HCT116 (cell line): Measurements from ENCODE around the gene TMX3. TPM values are rescaled to one million over a fixed set of nuclear protein-coding genes. Genes with fewer than 3 reads are reported as not detected.

Experiments used
- ATAC-seq: fragments of 200-7000 bp; cut with Tn5 transposase; 2 replicates; pipeline ENCODE4 v1.9.1; 2020; ENCODE audit warnings: mild to moderate bottlenecking, moderate library complexity
- BruUV-seq: library from RNA; stranded (reverse); fragments of 400-500 nt; replicated peaks from 2 replicates; lab custom pipeline; 2021; lab: Mats Ljungman, UMichigan
- CTCF ChIA-PET: fragments of 300-600 bp; sonication (Branson Sonifier 250); formaldehyde crosslinking; loops from one replicate; lab custom pipeline; 2021; ENCODE audit warnings: antibody characterized with exemption; lab: Charles Lee
- POLR2A ChIA-PET: fragments of 300-600, 350-600 bp; sonication (Branson Sonifier 250); formaldehyde crosslinking; loops from one replicate; lab custom pipeline; 2021; ENCODE audit warnings: antibody characterized with exemption; lab: Charles Lee
- RAD21 ChIA-PET, 2 experiments: fragments of 300-600 bp; sonication (Branson Sonifier 250); formaldehyde crosslinking; loops; one replicate each; lab custom pipeline; 2023; ENCODE audit warnings: low total read pairs in 2 of 2; ENCODE audit not compliant: uncharacterized antibody in 2 of 2, unreplicated experiment in 2 of 2, low non-redundant PET in 1 of 2; lab: Charles Lee
- DNase-seq: peaks from one replicate; pipeline ENCODE4 v3.0.0-alpha.2; 2010; ENCODE audit warnings: low read depth, low spot score
- H2AFZ ChIP-seq: fragments of 200-600 bp; shearing (Covaris generic), sonication (generic); 2 replicates; pipeline ENCODE4 v1.6.1; 2017; ENCODE audit warnings: low read depth, mixed run types, mixed read lengths, antibody characterized with exemption, low read length; ENCODE audit not compliant: poor library complexity, severe bottlenecking
- H3K27ac ChIP-seq: 2 replicates; pipeline ENCODE4 v1.5.1; 2012; ENCODE audit warnings: low read depth, low read length
- H3K27me3 ChIP-seq: fragments of 200-600 bp; sonication (generic); 2 replicates; pipeline ENCODE4 v1.6.1; 2016; ENCODE audit warnings: mixed run types, low read length, mixed read lengths; ENCODE audit not compliant: insufficient read depth
- H3K36me3 ChIP-seq, 2 experiments: fragments of 200-500 bp in 1 of 2; fragments of 200-600 bp in 1 of 2; sonication (Bioruptor generic) in 1 of 2; sonication (generic) in 1 of 2; 2 replicates each; pipeline versions ENCODE4 v1.5.1 to v1.6.1; 2014 to 2016; ENCODE audit warnings: low read length in 2 of 2, inconsistent platforms in 1 of 2, mixed read lengths in 1 of 2, mixed run types in 1 of 2; ENCODE audit not compliant: insufficient read depth in 2 of 2, control insufficient read depth in 1 of 2
- H3K4me1 ChIP-seq, 2 experiments: fragments of 200-600 bp in 1 of 2; sonication (generic) in 1 of 2; 2 replicates each; pipeline versions ENCODE4 v1.5.1 to v1.6.1; 2012 to 2017; ENCODE audit warnings: low read length in 2 of 2, inconsistent platforms in 1 of 2, mild to moderate bottlenecking in 1 of 2, mixed read lengths in 1 of 2, mixed run types in 1 of 2, moderate library complexity in 1 of 2; ENCODE audit not compliant: insufficient read depth in 2 of 2, control insufficient read depth in 1 of 2
- H3K4me2 ChIP-seq: fragments of 200-600 bp; sonication (generic); 2 replicates; pipeline ENCODE4 v1.6.1; 2017; ENCODE audit warnings: mixed run types, low read length, mixed read lengths
- H3K4me3 ChIP-seq, 2 experiments: fragments of 200-600 bp in 1 of 2; sonication (generic) in 1 of 2; replicated peaks in 1 of 2; 2 replicates each; pipeline ENCODE4 v1.5.1; 2011 to 2016; ENCODE audit warnings: low read length in 2 of 2, control low read depth in 1 of 2, low read depth in 1 of 2, mild to moderate bottlenecking in 1 of 2, mixed read lengths in 1 of 2, mixed run types in 1 of 2
- H3K79me2 ChIP-seq: fragments of 200-600 bp; sonication (generic); 2 replicates; pipeline ENCODE4 v1.6.1; 2017; ENCODE audit warnings: mild to moderate bottlenecking, mixed run types, low read length, moderate library complexity, mixed read lengths; ENCODE audit not compliant: insufficient read depth
- H3K9ac ChIP-seq: fragments of 200-600 bp; sonication (generic); 2 replicates; pipeline ENCODE4 v1.6.1; 2016; ENCODE audit warnings: low read length, mixed read lengths
- H3K9me2 ChIP-seq: fragments of 200-600 bp; sonication (generic), shearing (Covaris generic); 2 replicates; pipeline ENCODE4 v1.6.1; 2017; ENCODE audit warnings: mixed run types, mild to moderate bottlenecking, moderate library complexity; ENCODE audit not compliant: insufficient read depth
- H3K9me3 ChIP-seq, 2 experiments: fragments of 200-500 bp in 1 of 2; fragments of 200-600 bp in 1 of 2; sonication (Bioruptor generic) in 1 of 2; sonication (generic) in 1 of 2; 2 replicates each; pipeline ENCODE4 v1.6.1; 2014 to 2017; ENCODE audit warnings: low read length in 2 of 2, mixed read lengths in 2 of 2, inconsistent platforms in 1 of 2, low read depth in 1 of 2, mild to moderate bottlenecking in 1 of 2, mixed run types in 1 of 2, moderate library complexity in 1 of 2; ENCODE audit not compliant: control insufficient read depth in 1 of 2, insufficient read depth in 1 of 2
- H4K20me1 ChIP-seq: fragments of 200-600 bp; sonication (generic), shearing (Covaris generic); 2 replicates; pipeline ENCODE4 v1.6.1; 2017; ENCODE audit warnings: mixed run types, mild to moderate bottlenecking, moderate library complexity; ENCODE audit not compliant: insufficient read depth
- CBX3 ChIP-seq: IDR thresholded peaks from 2 replicates; pipeline ENCODE4 v1.6.1; 2012; ENCODE audit warnings: low read depth
- ELF1 ChIP-seq: IDR thresholded peaks from 2 replicates; pipeline ENCODE4 v1.6.1; 2012; ENCODE audit warnings: low read depth, borderline replicate concordance
- EZH2 ChIP-seq: fragments of 200-600 bp; sonication (generic); IDR thresholded peaks from 2 replicates; pipeline ENCODE4 v1.6.1; 2017; ENCODE audit warnings: antibody characterized with exemption, mixed run types
- EZH2phosphoT487 ChIP-seq: fragments of 200-600 bp; IDR thresholded peaks from 2 replicates; pipeline ENCODE4 v1.6.1; 2018; ENCODE audit warnings: antibody characterized with exemption, borderline replicate concordance
- FOSL1 ChIP-seq: IDR thresholded peaks from 2 replicates; pipeline ENCODE4 v1.6.1; 2012; ENCODE audit warnings: low read depth
- JUND ChIP-seq: IDR thresholded peaks from 2 replicates; pipeline ENCODE4 v1.6.1; 2012
- POLR2A ChIP-seq: IDR thresholded peaks from 2 replicates; pipeline ENCODE4 v1.7.0; 2011; ENCODE audit warnings: borderline replicate concordance; ENCODE audit not compliant: insufficient read depth, insufficient read length; ENCODE audit errors: extremely low read depth
- POLR2AphosphoS5 ChIP-seq: IDR thresholded peaks from 2 replicates; pipeline ENCODE4 v1.6.1; 2011; ENCODE audit warnings: mild to moderate bottlenecking, low read depth, low read length, moderate library complexity
- RAD21 ChIP-seq: IDR thresholded peaks from 2 replicates; pipeline ENCODE4 v1.6.1; 2012; ENCODE audit warnings: low read depth, mild to moderate bottlenecking
- SIN3A ChIP-seq: IDR thresholded peaks from 2 replicates; pipeline ENCODE4 v1.6.1; 2012; ENCODE audit warnings: low read depth
- SRF ChIP-seq: IDR thresholded peaks from 2 replicates; pipeline ENCODE4 v1.6.1; 2012; ENCODE audit warnings: low read depth
- YY1 ChIP-seq: IDR thresholded peaks from 2 replicates; pipeline ENCODE4 v1.6.1; 2011; ENCODE audit warnings: low read length, low read depth, moderate library complexity, mild to moderate bottlenecking; ENCODE audit not compliant: insufficient replicate concordance; ENCODE audit errors: extremely low read depth
- ZFX ChIP-seq: fragments of 450-650 bp; IDR thresholded peaks from 2 replicates; pipeline ENCODE4 v1.6.1; 2017
- ZNF274 ChIP-seq: fragments of 200-500 bp; sonication (Bioruptor generic); IDR thresholded peaks from 2 replicates; pipeline ENCODE4 v1.6.1; 2014; ENCODE audit warnings: mild to moderate bottlenecking, low read depth, low read length, inconsistent platforms
- intact Hi-C: fragments of 100-400 bp; cut with micrococcal nuclease; formaldehyde crosslinking; loops from 2 replicates; pipeline ENCODE4 v1.10.0; 2022
- total RNA-seq: library from RNA; stranded (reverse); gene quantifications from one replicate; pipeline ENCODE4 v1.2.1, GENCODE V29; 2021; ENCODE audit not compliant: unreplicated experiment
- TF ChIP-seq, protein P1 (sequence below): IDR thresholded peaks from 2 replicates; pipeline ENCODE4 v1.6.1; 2011; ENCODE audit warnings: mild to moderate bottlenecking, low read length, moderate library complexity; ENCODE audit not compliant: insufficient replicate concordance; ENCODE audit errors: extremely low read depth
- TF ChIP-seq, protein P2 (sequence below): IDR thresholded peaks from 2 replicates; pipeline ENCODE4 v1.6.1; 2012
- TF ChIP-seq, protein P3 (sequence below), 3 experiments: fragments of 200-600 bp in 1 of 3; sonication (generic) in 1 of 3; IDR thresholded peaks in 2 of 3; conservative IDR thresholded peaks in 1 of 3; 2 replicates each; pipeline ENCODE4 v1.5.1; 2012 to 2017; ENCODE audit warnings: low read depth in 2 of 3, low read length in 2 of 3, antibody characterized with exemption in 1 of 3, borderline replicate concordance in 1 of 3, control low read depth in 1 of 3, mild to moderate bottlenecking in 1 of 3, mixed read lengths in 1 of 3, mixed run types in 1 of 3, moderate library complexity in 1 of 3; ENCODE audit not compliant: insufficient read depth in 1 of 3
- TF ChIP-seq, protein P4 (sequence below): IDR thresholded peaks from 2 replicates; pipeline ENCODE4 v1.6.1; 2012
- TF ChIP-seq, protein P5 (sequence below): IDR thresholded peaks from 2 replicates; pipeline ENCODE4 v1.6.1; 2012; ENCODE audit warnings: low read depth

Gene TMX3
- total RNA-seq, 1 experiment from 2014 or later, result 39.6 TPM

DNA sequence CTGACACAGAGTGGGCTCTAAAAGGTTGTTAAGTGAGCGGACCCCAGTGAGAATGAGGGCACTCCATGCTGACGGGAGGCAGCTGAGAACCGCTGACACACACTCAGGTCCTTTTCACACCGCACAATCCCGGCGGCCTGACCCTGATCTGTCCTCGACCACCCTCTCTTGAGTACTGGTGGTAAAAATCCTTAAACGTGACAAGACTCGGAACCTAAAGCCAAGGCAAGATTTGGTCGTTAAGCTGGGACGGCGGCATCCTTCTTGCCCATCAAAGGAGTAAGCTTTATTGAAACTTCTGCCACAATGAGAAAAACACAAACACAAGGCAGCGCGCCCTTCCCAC lies 569 bp downstream of the TMX3 start:
- no peak for DNase-seq
- BruUV-seq, result no TSS peak
- CTCF ChIA-PET, result no interaction called here
- Histone ChIP-seq H3K27me3 (no peaks in the 10 kb centered on the region), H3K4me2 (peak overlapping the region; percentile 84), H3K9me3 (no peaks in the 10 kb centered on the region), H3K9ac (peak overlapping the region; percentile 83), H3K9me2 (no peaks in the 10 kb centered on the region)
- TF ChIP-seq EZH2, result no peak
- TF ChIP-seq, protein P1, sequence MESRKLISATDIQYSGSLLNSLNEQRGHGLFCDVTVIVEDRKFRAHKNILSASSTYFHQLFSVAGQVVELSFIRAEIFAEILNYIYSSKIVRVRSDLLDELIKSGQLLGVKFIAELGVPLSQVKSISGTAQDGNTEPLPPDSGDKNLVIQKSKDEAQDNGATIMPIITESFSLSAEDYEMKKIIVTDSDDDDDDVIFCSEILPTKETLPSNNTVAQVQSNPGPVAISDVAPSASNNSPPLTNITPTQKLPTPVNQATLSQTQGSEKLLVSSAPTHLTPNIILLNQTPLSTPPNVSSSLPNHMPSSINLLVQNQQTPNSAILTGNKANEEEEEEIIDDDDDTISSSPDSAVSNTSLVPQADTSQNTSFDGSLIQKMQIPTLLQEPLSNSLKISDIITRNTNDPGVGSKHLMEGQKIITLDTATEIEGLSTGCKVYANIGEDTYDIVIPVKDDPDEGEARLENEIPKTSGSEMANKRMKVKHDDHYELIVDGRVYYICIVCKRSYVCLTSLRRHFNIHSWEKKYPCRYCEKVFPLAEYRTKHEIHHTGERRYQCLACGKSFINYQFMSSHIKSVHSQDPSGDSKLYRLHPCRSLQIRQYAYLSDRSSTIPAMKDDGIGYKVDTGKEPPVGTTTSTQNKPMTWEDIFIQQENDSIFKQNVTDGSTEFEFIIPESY, result no peak
- TF ChIP-seq YY1, result no peak
- TF ChIP-seq, protein P2, sequence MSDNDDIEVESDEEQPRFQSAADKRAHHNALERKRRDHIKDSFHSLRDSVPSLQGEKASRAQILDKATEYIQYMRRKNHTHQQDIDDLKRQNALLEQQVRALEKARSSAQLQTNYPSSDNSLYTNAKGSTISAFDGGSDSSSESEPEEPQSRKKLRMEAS, result no peak
- TF ChIP-seq, protein P3, sequence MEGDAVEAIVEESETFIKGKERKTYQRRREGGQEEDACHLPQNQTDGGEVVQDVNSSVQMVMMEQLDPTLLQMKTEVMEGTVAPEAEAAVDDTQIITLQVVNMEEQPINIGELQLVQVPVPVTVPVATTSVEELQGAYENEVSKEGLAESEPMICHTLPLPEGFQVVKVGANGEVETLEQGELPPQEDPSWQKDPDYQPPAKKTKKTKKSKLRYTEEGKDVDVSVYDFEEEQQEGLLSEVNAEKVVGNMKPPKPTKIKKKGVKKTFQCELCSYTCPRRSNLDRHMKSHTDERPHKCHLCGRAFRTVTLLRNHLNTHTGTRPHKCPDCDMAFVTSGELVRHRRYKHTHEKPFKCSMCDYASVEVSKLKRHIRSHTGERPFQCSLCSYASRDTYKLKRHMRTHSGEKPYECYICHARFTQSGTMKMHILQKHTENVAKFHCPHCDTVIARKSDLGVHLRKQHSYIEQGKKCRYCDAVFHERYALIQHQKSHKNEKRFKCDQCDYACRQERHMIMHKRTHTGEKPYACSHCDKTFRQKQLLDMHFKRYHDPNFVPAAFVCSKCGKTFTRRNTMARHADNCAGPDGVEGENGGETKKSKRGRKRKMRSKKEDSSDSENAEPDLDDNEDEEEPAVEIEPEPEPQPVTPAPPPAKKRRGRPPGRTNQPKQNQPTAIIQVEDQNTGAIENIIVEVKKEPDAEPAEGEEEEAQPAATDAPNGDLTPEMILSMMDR (IDR thresholded peaks at IDR 0.05 in 2 of 3, conservative IDR thresholded peaks at IDR 0.05 in 1 of 3; ENCODE audit: borderline replicate concordance in 1 of 3, insufficient read depth in 1 of 3, low read depth in 2 of 3, low read length in 2 of 3), result no peak
- TF ChIP-seq, protein P4, sequence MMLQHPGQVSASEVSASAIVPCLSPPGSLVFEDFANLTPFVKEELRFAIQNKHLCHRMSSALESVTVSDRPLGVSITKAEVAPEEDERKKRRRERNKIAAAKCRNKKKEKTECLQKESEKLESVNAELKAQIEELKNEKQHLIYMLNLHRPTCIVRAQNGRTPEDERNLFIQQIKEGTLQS, result no peak
- TF ChIP-seq ZNF274, result no peak
- no peak for TF ChIP-seq ZFX
- TF ChIP-seq JUND, result no peak
- TF ChIP-seq, protein P5, sequence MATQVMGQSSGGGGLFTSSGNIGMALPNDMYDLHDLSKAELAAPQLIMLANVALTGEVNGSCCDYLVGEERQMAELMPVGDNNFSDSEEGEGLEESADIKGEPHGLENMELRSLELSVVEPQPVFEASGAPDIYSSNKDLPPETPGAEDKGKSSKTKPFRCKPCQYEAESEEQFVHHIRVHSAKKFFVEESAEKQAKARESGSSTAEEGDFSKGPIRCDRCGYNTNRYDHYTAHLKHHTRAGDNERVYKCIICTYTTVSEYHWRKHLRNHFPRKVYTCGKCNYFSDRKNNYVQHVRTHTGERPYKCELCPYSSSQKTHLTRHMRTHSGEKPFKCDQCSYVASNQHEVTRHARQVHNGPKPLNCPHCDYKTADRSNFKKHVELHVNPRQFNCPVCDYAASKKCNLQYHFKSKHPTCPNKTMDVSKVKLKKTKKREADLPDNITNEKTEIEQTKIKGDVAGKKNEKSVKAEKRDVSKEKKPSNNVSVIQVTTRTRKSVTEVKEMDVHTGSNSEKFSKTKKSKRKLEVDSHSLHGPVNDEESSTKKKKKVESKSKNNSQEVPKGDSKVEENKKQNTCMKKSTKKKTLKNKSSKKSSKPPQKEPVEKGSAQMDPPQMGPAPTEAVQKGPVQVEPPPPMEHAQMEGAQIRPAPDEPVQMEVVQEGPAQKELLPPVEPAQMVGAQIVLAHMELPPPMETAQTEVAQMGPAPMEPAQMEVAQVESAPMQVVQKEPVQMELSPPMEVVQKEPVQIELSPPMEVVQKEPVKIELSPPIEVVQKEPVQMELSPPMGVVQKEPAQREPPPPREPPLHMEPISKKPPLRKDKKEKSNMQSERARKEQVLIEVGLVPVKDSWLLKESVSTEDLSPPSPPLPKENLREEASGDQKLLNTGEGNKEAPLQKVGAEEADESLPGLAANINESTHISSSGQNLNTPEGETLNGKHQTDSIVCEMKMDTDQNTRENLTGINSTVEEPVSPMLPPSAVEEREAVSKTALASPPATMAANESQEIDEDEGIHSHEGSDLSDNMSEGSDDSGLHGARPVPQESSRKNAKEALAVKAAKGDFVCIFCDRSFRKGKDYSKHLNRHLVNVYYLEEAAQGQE, result no peak
- TF ChIP-seq SRF, result no peak
- TF ChIP-seq EZH2phosphoT487, result no peak
- no peak for TF ChIP-seq CBX3
- no peak for TF ChIP-seq RAD21
- TF ChIP-seq POLR2AphosphoS5, result no peak
- no peak for TF ChIP-seq SIN3A
- no peak for TF ChIP-seq ELF1
- TF ChIP-seq FOSL1, result no peak
- TF ChIP-seq POLR2A, result no peak
- TF ChIP-seq, all 23 proteins: peak for 0
- POLR2A ChIA-PET, result no interaction called here
- H3K79me2 ChIP-seq, result peaks cover 39% of the 10 kb centered on the region
- H3K27ac ChIP-seq, result peak overlapping the region; percentile 77
- peaks cover 6 to 14% of the 10 kb centered on the region in 2 experiments for H3K4me1 ChIP-seq
- ATAC-seq, result peak; percentile 18; the same call in 1 of the 2 replicates
- peaks cover 19 to 22% of the 10 kb centered on the region in 2 experiments for H3K36me3 ChIP-seq
- peak overlapping the region; percentile 10 for H2AFZ ChIP-seq
- H4K20me1 ChIP-seq, result no peaks in the 10 kb centered on the region
- intact Hi-C loops, result no loop called here
- RAD21 ChIA-PET, result no interaction called here
- H3K4me3 ChIP-seq, result peak overlapping the region; percentile 83 to 88
